Adrenal gland (tissue), 12 donors: ENCODE results near the gene MACROD2. TPM values are rescaled to one million over a fixed set of nuclear protein-coding genes. Genes with fewer than 3 reads are reported as not detected.

ENCODE experiments used
- DNase-seq, 7 donors: peaks; one replicate each; pipeline ENCODE4 v3.0.0-alpha.2; 2019 to 2020
- H3K27ac ChIP-seq, 5 donors: fragments of 200-600 bp; sonication (generic) in 4 of 5; 1 replicate in 3 of 5; 2 replicates in 2 of 5; pipeline versions ENCODE4 v1.5.1 to v1.8.0; 2016 to 2020; ENCODE audit warnings: mild to moderate bottlenecking in 1 of 5
- H3K27me3 ChIP-seq: fragments of 200-600 bp; 2 replicates; pipeline ENCODE4 v1.8.0; 2021
- H3K36me3 ChIP-seq, 2 donors: fragments of 200-600 bp; replicated peaks in 1 of 2; 1 replicate in 1 of 2; 2 replicates in 1 of 2; pipeline versions ENCODE4 v1.5.1 to v1.8.0; 2018 to 2022
- H3K4me1 ChIP-seq, 2 donors: fragments of 200-600 bp; replicated peaks in 1 of 2; 1 replicate in 1 of 2; 2 replicates in 1 of 2; pipeline versions ENCODE4 v1.5.1 to v1.8.0; 2018 to 2021
- H3K4me3 ChIP-seq, 4 donors: fragments of 200-600 bp; sonication (generic) in 3 of 4; one replicate each; pipeline ENCODE4 v1.5.1; 2016 to 2018
- H3K9me3 ChIP-seq, 3 donors: fragments of 200-600 bp; sonication (generic) in 1 of 3; replicated peaks in 1 of 3; 1 replicate in 2 of 3; 2 replicates in 1 of 3; pipeline versions ENCODE4 v1.5.1 to v1.8.0; 2016 to 2021
- CTCF ChIP-seq, 6 experiments: fragments of 450-650 bp in 4 of 6; fragments of 200-600 bp in 2 of 6; sonication (generic) in 1 of 6; IDR thresholded peaks; 1 replicate in 5 of 6; 2 replicates in 1 of 6; pipeline versions ENCODE4 v1.5.1 to v1.8.0; 2016 to 2021; ENCODE audit warnings: antibody characterized with exemption in 6 of 6, mild to moderate bottlenecking in 2 of 6, moderate library complexity in 1 of 6
- POLR2A ChIP-seq, 2 donors: fragments of 450-650 bp; IDR thresholded peaks; one replicate each; pipeline ENCODE4 v1.6.1; 2017; ENCODE audit warnings: antibody characterized with exemption in 2 of 2, mild to moderate bottlenecking in 2 of 2, moderate library complexity in 1 of 2
- WGBS, 4 donors: extraction: QIAGEN DNeasy Blood & Tissue Kit in 2 of 4; methylation state at CpG; one replicate each; pipeline versions ENCODE4 v1.1.5 to v1.1.7; 2013 to 2017; 5-methylcytosine and 5-hydroxymethylcytosine counted together
- intact Hi-C, 2 donors: fragments of 100-400 bp; cut with DNase I; formaldehyde crosslinking; loops; one replicate each; pipeline versions ENCODE4 v1.14.1 to v1.15.0; 2022 to 2023
- polyA plus RNA-seq, 3 donors: library from polyadenylated mRNA; stranded (reverse); fragments of 200-250 nt in 2 of 3; fragments of 350-450 nt in 1 of 3; fragmentation: Illumina TruSeq in 1 of 3; extraction: RNeasy Lipid Tissue Mini Kit (QIAGEN cat#74804) in 1 of 3; gene quantifications; one replicate each; pipeline ENCODE4 v1.2.3, GENCODE V29; 2013 to 2014
- total RNA-seq, 9 donors: library from RNA; depleted of rRNA in 4 of 9; stranded (reverse); fragments of >200 nt in 4 of 9; fragments of 120-200 nt in 1 of 9; fragmentation: NEBNext Ultra II Directional in 1 of 9; extraction: Animal tissue kit (Norgen Biotek cat#: 25700) in 1 of 9; gene quantifications; one replicate each; pipeline versions ENCODE4 v1.1.0 to v1.2.4, GENCODE V29; 2013 to 2023
- donor health status: healthy with polysubstance abuse.
- donor health status: Bipolar disorder and iron deficiency.
- donor health status: DM: yes; HTN: yes; CAD: no.
- donor health status: DM: no; HTN: no; CAD: no.
- donor health status: DM: no; HTN: no; CAD: no.
- donor health status: DM: yes; HTN: yes; CAD: no.

Gene MACROD2
- total and polyA plus RNA-seq, 12 donors, result 1.1 to 21.2 (median 6.4) TPM

- WGBS, 4 donors, result 73 to 82% (median 78%) methylated on average over 1 of the region's 1 CpG
- H3K27me3 ChIP-seq, result no peaks in the 10 kb centered on the region
- H3K9me3 ChIP-seq, result no peaks in the 10 kb centered on the region
- no peak for DNase-seq
- no peak overlapping the region for H3K4me3 ChIP-seq
- H3K27ac ChIP-seq, result no peak overlapping the region
- no peak for TF ChIP-seq CTCF (IDR thresholded peaks at IDR 0.05)
- no peak for TF ChIP-seq POLR2A (IDR thresholded peaks at IDR 0.05)
- H3K36me3 ChIP-seq, result no peaks in the 10 kb centered on the region
- intact Hi-C loops, result no loop called here
- H3K4me1 ChIP-seq, result no peaks in the 10 kb centered on the region
Measured at GRCh38 chr20:15316556-15316955, 1321.2 kb downstream of the MACROD2 start.

- no peak for DNase-seq
- 60 to 72% (median 65%) methylated on average over 2 of the region's 2 CpGs for WGBS, 4 donors
- no peaks in the 10 kb centered on the region for H3K9me3 ChIP-seq
- H3K27me3 ChIP-seq, result no peaks in the 10 kb centered on the region
- TF ChIP-seq CTCF (IDR thresholded peaks at IDR 0.05) (no peak), POLR2A (IDR thresholded peaks at IDR 0.05) (no peak)
- no peak overlapping the region for H3K27ac ChIP-seq
- no peaks in the 10 kb centered on the region for H3K36me3 ChIP-seq
- no peaks in the 10 kb centered on the region for H3K4me1 ChIP-seq
- intact Hi-C loops, result no loop called here
- H3K4me3 ChIP-seq, result no peak overlapping the region
Measured at GRCh38 chr20:15317546-15318232, 1322.4 kb downstream of the MACROD2 start.

GRCh38 chr20:15318682-15319081, 1323.4 kb downstream of the MACROD2 start:
- Histone ChIP-seq H3K9me3 (no peaks in the 10 kb centered on the region), H3K4me1 (no peaks in the 10 kb centered on the region), H3K27me3 (no peaks in the 10 kb centered on the region), H3K36me3 (no peaks in the 10 kb centered on the region), H3K27ac (no peak overlapping the region), H3K4me3 (no peak overlapping the region)
- TF ChIP-seq CTCF (IDR thresholded peaks at IDR 0.05) (no peak), POLR2A (IDR thresholded peaks at IDR 0.05) (no peak)
- DNase-seq, result no peak
- intact Hi-C loops, result no loop called here

- Histone ChIP-seq H3K27me3 (no peaks in the 10 kb centered on the region), H3K27ac (no peak overlapping the region), H3K36me3 (no peaks in the 10 kb centered on the region), H3K9me3 (no peaks in the 10 kb centered on the region), H3K4me3 (no peak overlapping the region), H3K4me1 (no peaks in the 10 kb centered on the region)
- intact Hi-C loops, result no loop called here
- TF ChIP-seq POLR2A (IDR thresholded peaks at IDR 0.05), result no peak
- no peak for TF ChIP-seq CTCF (IDR thresholded peaks at IDR 0.05)
- WGBS, 4 donors, result 73 to 83% (median 78%) methylated on average over 2 of the region's 2 CpGs
- no peak for DNase-seq
Measured at GRCh38 chr20:15319439-15319838, 1324.1 kb downstream of the MACROD2 start.
